NCI-H526 (cell line): ENCODE measurements around the gene LRRC37A2.
"Not testable (repeated sequence)": the region's sequence is repeated elsewhere in the genome, so short reads cannot be mapped to it uniquely, and the experiment has no call there.

Source experiments
- DNase-seq, 2 experiments: peaks; one replicate each; lab custom pipeline; 2025; lab: John Stamatoyannopoulos, UW

Gene LRRC37A2

DNA sequence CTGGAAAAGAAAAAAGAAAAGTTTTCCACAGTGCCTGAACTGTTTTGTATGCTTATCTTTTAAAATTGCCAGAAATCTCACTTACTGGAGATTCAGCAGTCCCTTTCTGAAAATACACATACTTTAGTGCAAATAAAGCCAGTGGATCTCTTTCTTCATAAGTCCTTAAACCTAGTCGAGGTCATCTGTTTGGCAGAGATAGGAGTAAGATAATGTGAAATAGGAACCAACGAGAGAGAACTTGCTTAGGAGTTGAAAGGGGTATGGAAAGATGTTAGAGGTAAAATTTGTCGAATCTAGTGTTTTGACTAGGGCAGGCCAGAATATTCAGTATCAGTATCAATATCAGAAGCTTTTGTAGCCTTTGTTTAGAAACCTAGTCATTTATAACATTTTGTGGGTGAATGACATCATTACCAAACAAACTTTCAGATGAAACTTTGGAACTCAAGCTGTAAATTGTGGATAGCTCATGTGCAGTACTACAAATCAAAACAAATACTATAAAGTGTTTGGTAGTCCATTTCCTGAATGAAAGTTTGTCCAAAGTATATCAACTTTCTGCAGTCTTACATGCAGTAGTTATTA is 86.2 kb downstream of the LRRC37A2 start:
- DNase-seq, result not testable (repeated sequence)

DNA sequence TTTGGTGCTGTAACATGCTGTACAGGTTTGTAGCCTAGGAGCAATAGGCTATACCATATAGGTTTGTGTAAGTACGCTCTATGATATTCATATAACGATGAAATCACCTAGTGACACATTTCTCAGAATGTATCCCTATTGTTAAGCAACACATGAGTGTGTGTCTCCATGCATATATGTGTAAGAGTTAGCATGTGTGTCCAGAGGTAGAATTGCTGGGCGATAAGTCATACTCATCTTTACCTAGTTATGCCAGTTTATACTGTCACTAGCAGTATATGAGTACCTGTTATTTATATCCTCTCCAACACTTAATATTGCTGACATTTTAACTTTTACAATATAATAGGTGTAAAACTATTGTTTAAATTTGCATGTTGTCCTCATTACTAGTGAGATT is 88.5 kb downstream of the LRRC37A2 start:
- not testable (repeated sequence) for DNase-seq

DNA sequence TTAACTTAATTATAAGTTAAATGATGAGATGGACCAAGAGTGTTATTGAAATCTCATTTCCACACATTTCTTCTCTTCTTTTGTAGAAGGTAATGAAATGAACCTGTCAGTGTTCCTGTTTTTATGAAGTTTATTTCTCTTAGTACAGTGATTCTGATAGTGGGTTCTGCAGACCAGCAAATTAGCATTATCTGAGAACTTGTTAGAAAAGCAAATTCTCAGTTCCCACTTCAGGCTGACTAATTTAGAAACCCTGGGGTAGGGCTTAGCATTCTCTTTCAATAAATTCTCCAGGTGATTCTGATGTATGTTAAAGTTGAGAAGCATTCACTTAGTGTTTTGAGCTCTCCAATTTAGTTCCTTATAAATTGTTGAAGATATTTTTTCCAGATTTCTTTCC is 90.9 kb downstream of the LRRC37A2 start:
- DNase-seq, result not testable (repeated sequence)
